Measurements from ENCODE around the gene DLL3. TPM values are rescaled to one million over a fixed set of nuclear protein-coding genes. Genes with fewer than 3 reads are reported as not detected.
A peak's percentile ranks its signal among the peaks of the same experiment; 100 is the strongest.
"Not testable (repeated sequence)": the region's sequence is repeated elsewhere in the genome, so short reads cannot be mapped to it uniquely, and the experiment has no call there.

The DLL3 gene
- total RNA-seq, 2 experiments from 2014 or later: 0.35 TPM; not detected in 1

DNA sequence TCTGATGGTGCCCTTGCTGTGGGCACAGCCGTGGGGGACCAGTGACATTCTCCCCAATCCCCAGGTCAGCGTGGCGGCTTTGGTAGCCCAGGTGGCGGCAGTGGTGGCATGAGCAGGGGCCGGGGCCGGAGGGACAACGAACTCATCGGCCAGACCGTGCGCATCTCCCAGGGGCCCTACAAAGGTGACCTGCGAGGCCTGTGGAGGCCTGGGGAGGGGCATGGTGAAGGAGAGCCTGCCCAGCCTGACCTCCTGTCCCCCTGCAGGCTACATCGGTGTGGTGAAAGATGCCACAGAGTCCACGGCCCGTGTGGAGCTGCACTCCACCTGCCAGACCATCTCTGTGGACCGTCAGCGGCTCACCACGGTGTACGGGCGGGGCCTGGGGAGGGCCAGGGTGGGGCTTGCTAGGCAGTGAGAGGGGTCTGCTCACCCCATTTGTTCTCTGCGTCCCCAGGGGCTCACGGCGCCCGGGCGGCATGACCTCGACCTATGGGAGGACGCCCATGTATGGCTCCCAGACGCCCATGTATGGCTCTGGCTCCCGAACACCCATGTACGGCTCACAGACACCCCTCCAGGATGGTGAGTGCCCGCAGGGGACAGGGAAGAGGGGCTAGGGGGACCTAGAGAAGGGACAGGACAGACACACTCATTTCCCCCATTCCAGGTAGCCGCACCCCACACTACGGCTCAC is 25.9 kb upstream of the DLL3 start:
- Mint-ChIP-seq H3K9me3 (no peaks in the 10 kb centered on the region), H3K4me3 (no peak overlapping the region), H3K4me1 (peaks cover 7% of the 10 kb centered on the region), H3K27me3 (no peaks in the 10 kb centered on the region), H3K27ac (no peak overlapping the region), H3K36me3 (ENCODE audit: low read depth) (peaks cover 58% of the 10 kb centered on the region)
- ChIA-PET CTCF (interaction anchor here (1.6 to 2.0 kb wide), 2 partner anchors 12 to 26 kb away, joined by 4 read pairs; no protein-coding TSS in a partner anchor), POLR2A (no interaction called here)
- no peak for DNase-seq

DNA sequence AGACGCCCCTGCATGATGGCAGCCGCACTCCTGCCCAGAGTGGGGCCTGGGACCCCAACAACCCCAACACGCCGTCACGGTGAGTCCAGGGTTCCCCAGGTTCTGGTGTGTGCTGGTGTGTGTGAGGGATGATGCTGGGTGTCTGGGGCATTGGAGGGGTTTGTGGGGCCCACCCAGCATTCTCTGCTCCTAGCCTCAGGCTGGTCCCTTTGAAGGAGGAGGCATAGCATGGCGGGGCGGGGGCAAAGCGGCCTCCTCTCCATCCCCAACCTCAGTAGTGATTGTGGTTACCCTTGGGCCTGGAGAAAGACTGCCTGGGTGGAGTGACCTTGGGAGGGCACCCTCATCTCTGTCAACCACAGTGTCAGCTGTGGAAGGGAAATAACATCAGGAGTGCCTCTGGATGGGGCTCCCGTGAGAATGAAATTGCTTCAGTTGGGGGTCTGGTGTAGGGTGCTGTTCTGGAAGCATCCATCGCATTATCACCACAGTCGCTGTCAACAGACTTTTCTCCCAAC is 25.2 kb upstream of the DLL3 start:
- H3K9me3 Mint-ChIP-seq: no peaks in the 10 kb centered on the region
- no peak for DNase-seq
- ChIA-PET POLR2A (no interaction called here), CTCF (interaction anchor here (0.7 to 2.0 kb wide), 10 partner anchors 8 to 63 kb away, joined by 3 to 7 read pairs (median 4); no protein-coding TSS in a partner anchor)
- no peak overlapping the region for H3K4me3 Mint-ChIP-seq
- peaks cover 58% of the 10 kb centered on the region for H3K36me3 Mint-ChIP-seq (ENCODE audit: low read depth)
- peaks cover 9% of the 10 kb centered on the region for H3K4me1 Mint-ChIP-seq
- H3K27ac Mint-ChIP-seq: no peak overlapping the region
- no peaks in the 10 kb centered on the region for H3K27me3 Mint-ChIP-seq

DNA sequence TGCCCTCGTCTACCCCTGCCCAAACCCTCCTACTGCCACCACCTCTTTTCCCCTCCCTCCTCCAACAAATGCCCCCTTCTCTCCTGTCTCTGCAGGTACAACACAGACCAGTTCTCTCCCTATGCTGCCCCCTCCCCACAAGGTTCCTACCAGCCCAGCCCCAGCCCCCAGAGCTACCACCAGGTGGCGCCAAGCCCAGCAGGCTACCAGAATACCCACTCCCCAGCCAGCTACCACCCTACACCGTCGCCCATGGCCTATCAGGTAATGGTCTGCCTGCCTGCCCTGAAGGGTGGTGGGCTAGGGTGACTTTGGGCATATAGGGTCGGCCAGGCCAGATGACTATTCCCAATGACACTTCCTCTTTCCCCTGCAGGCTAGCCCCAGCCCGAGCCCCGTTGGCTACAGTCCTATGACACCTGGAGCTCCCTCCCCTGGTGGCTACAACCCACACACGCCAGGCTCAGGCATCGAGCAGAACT is 24.6 kb upstream of the DLL3 start:
- DNase-seq: peak; percentile 76
- no peak overlapping the region for H3K4me3 Mint-ChIP-seq
- H3K36me3 Mint-ChIP-seq (ENCODE audit: low read depth): peaks cover 54% of the 10 kb centered on the region
- H3K27me3 Mint-ChIP-seq: no peaks in the 10 kb centered on the region
- H3K4me1 Mint-ChIP-seq: peaks cover 11% of the 10 kb centered on the region
- CTCF ChIA-PET: interaction anchor here (0.7 to 2.0 kb wide), 15 partner anchors 8 to 76 kb away, joined by 3 to 7 read pairs (median 4); partner anchors contain the start of gene EID2B
- no peak overlapping the region for H3K27ac Mint-ChIP-seq
- POLR2A ChIA-PET: no interaction called here
- no peaks in the 10 kb centered on the region for H3K9me3 Mint-ChIP-seq

DNA sequence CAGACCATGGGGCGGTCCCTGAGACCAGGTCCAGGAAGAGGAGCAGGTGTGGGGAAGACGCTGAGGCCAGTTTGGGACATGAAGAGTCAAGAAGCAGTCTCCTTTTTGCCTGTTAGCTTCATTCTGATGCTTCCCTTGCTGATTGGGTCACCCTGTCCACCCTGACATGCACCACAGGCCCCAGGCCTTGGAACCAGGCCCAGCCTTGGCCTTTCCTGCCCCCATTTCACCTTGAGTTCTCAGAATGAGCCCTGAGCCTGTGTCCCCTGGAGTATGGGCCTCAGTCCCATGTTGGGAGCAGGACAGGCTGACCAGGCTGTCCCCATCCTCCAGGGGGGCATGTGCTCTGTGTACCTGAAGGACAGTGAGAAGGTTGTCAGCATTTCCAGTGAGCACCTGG is 23.0 kb upstream of the DLL3 start:
- no peaks in the 10 kb centered on the region for H3K9me3 Mint-ChIP-seq
- H3K27ac Mint-ChIP-seq: no peak overlapping the region
- no peak for DNase-seq
- no peaks in the 10 kb centered on the region for H3K27me3 Mint-ChIP-seq
- H3K4me1 Mint-ChIP-seq: peaks cover 23% of the 10 kb centered on the region
- ChIA-PET POLR2A (no interaction called here), CTCF (interaction anchor here (1.2 kb wide), 1 partner anchor 33 kb away, joined by 3 read pairs; no protein-coding TSS in a partner anchor)
- H3K4me3 Mint-ChIP-seq: no peak overlapping the region
- peaks cover 39% of the 10 kb centered on the region for H3K36me3 Mint-ChIP-seq (ENCODE audit: low read depth)

DNA sequence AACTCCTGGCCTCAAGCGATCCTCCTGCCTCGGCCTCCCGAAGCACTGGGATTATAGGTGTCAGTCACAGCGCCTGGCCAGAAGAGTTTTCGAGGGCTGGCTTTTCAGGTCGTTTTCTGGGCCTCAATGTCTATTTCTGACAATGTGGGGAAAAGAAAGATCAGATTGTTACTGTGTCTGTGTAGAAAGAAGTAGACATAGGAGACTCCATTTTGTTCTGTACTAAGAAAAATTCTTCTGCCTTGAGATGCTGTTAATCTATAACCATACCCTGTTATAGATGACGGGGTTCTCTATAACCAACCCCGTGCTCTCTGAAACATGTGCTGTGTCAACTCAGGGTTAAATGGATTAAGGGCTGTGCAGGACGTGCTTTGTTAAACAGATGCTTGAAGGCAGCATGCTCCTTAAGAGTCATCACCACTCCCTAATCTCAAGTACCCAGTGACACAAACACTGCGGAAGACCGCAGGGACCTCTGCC is 19.4 kb upstream of the DLL3 start:
- H3K27me3 Mint-ChIP-seq, POLR2A ChIA-PET, H3K27ac Mint-ChIP-seq, CTCF ChIA-PET, DNase-seq, H3K9me3 Mint-ChIP-seq: not testable (repeated sequence)
- peak overlapping the region; percentile 83 for H3K4me3 Mint-ChIP-seq
- H3K4me1 Mint-ChIP-seq: peaks cover 37% of the 10 kb centered on the region
- peaks cover 23% of the 10 kb centered on the region for H3K36me3 Mint-ChIP-seq (ENCODE audit: low read depth)

DNA sequence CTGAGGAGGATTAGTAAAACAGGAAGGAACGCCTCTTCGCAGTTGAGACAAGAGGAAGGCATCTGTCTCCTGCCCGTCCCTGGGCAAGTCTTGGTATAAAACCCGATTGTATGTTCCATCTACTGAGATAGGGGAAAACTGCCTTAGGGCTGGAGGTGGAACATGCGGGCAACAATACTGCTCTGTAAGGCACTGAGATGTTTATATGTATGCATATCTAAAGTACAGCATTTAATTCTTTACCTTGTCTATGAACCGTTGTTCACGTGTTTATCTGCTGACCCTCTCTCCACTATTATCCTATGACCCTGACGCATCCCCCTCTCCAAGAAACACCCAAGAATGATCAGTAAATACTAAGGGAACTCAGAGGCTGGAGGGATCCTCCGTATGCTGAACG is 18.8 kb upstream of the DLL3 start:
- peak overlapping the region; percentile 83 for H3K4me3 Mint-ChIP-seq
- CTCF ChIA-PET: interaction anchor here (1.0 kb wide), 2 partner anchors 44 to 82 kb away, joined by 3 to 4 read pairs; partner anchors contain the start of gene RPS16
- no peak for DNase-seq
- POLR2A ChIA-PET: interaction anchor here (0.7 kb wide), 1 partner anchor 54 kb away, joined by 3 read pairs; no protein-coding TSS in a partner anchor
- H3K27me3 Mint-ChIP-seq: no peaks in the 10 kb centered on the region
- peak overlapping the region; percentile 95 for H3K27ac Mint-ChIP-seq
- H3K36me3 Mint-ChIP-seq (ENCODE audit: low read depth): peaks cover 17% of the 10 kb centered on the region
- H3K4me1 Mint-ChIP-seq: peaks cover 37% of the 10 kb centered on the region
- no peaks in the 10 kb centered on the region for H3K9me3 Mint-ChIP-seq

DNA sequence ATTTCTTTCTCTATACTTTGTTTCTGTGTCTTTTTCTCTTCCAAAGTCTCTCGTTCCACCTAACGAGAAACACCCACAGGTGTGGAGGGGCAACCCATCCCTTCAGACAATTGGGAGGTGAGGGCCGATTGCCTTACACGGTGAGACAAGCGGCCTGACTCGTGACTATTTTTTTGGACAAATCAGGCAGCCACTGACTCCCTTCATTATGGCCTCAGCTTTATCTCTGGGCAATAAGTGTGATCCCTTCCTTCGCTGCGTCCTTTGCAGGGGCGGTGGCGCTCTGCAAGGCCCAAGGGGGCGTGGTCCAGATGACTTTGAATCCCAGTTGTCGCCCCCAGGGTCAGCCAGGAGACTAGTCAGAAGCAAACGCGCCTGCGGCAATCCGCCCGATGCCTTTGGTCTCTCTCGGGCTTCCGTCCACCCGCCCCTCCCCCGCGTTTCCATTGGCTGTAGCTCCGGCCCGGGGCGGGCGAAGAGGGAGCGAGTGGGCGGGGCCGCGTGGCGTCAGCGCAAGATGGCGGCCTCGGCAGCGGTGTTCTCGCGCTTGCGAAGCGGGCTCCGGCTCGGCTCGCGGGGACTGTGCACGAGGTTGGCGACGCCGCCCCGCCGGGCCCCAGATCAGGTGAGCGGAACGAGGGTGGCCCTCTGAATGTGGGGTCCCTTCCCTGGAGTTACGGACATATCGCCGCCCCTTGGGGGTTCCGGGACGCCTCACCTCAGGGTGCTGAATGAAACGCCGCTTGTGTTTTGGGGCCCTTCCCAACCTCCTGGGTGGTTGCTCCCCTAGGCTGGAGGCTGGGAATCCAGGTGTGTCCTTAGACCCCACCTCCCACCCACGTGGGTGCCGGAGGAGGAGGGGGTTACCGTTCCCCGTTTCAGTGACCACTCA is 18.2 kb upstream of the DLL3 start, which contains the start of gene TIMM50:
TIMM50 (plus strand) TSS at position 502 of the 892 bp plus-strand sequence; CDS start at position 518, 16 bp downstream.
- no peaks in the 10 kb centered on the region for H3K9me3 Mint-ChIP-seq

DNA sequence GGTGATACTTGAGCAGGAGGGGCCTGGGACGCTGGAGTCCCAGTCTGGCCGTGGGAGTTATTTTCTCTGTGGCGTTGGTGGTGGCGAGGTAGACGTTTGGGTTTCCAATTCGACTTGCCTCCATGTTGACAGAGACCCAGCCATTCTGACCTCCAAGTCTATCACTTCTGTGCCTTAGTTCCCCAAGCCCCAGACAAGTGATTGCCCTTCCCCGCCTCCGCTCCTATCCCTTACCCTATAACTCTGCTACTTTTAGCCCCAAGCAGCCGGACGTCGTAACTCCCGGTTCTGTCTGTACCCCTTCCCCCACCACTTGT is 17.6 kb upstream of the DLL3 start:
- H3K9me3 Mint-ChIP-seq: no peaks in the 10 kb centered on the region
- POLR2A ChIA-PET: no interaction called here
- peaks cover 17% of the 10 kb centered on the region for H3K36me3 Mint-ChIP-seq (ENCODE audit: low read depth)
- H3K4me1 Mint-ChIP-seq: peaks cover 37% of the 10 kb centered on the region
- CTCF ChIA-PET: interaction anchor here (1.0 to 1.4 kb wide), 3 partner anchors 17 to 83 kb away, joined by 3 to 4 read pairs (median 4); partner anchors contain the start of gene RPS16
- no peak for DNase-seq
- peak overlapping the region; percentile 83 for H3K4me3 Mint-ChIP-seq
- H3K27ac Mint-ChIP-seq: peak overlapping the region; percentile 95
- H3K27me3 Mint-ChIP-seq: no peaks in the 10 kb centered on the region

More for the DNA sequence above, 18.2 kb upstream of the DLL3 start, which contains the start of gene TIMM50:
- H3K4me3 Mint-ChIP-seq: peak within 1 kb of the TSS; percentile 83
- peaks cover 37% of the 10 kb centered on the region for H3K4me1 Mint-ChIP-seq
- H3K27me3 Mint-ChIP-seq: no peaks in the 10 kb centered on the region
- peak; percentile 98 for DNase-seq
- peaks cover 14% of the 10 kb centered on the region for H3K36me3 Mint-ChIP-seq (ENCODE audit: low read depth)
- ChIA-PET POLR2A (interaction anchor here (0.7 kb wide), 1 partner anchor 53 kb away, joined by 3 read pairs; no protein-coding TSS in a partner anchor), CTCF (interaction anchor here (0.7 to 1.4 kb wide), 4 partner anchors 17 to 283 kb away, joined by 3 to 4 read pairs (median 4); partner anchors contain the start of gene RPS16)
- H3K27ac Mint-ChIP-seq: peak within 1 kb of the TSS; percentile 95

DNA sequence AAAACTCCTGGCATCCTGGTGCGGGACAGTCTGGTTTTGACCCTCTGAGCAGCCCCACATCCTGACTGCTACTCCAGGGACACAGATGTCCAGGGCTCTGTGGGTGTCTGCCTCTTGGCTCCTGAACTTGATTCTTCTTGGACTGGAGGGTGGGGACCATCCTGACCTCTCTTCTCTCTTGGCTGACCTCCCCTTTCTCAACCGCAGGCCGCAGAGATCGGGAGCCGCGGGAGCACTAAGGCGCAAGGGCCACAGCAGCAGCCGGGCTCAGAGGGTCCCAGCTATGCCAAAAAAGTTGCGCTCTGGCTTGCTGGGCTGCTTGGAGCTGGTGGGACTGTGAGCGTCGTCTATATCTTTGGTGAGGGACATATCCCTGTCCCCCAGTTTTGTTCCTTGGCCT is 17.1 kb upstream of the DLL3 start:
- Mint-ChIP-seq H3K27ac (peak overlapping the region; percentile 95), H3K9me3 (no peaks in the 10 kb centered on the region), H3K36me3 (ENCODE audit: low read depth) (peaks cover 13% of the 10 kb centered on the region), H3K4me1 (peaks cover 37% of the 10 kb centered on the region), H3K4me3 (peak overlapping the region; percentile 83), H3K27me3 (no peaks in the 10 kb centered on the region)
- CTCF ChIA-PET: interaction anchor here (0.6 to 1.4 kb wide), 2 partner anchors 18 to 1073 kb away, joined by 3 to 4 read pairs; no protein-coding TSS in a partner anchor
- POLR2A ChIA-PET: no interaction called here
- no peak for DNase-seq

DNA sequence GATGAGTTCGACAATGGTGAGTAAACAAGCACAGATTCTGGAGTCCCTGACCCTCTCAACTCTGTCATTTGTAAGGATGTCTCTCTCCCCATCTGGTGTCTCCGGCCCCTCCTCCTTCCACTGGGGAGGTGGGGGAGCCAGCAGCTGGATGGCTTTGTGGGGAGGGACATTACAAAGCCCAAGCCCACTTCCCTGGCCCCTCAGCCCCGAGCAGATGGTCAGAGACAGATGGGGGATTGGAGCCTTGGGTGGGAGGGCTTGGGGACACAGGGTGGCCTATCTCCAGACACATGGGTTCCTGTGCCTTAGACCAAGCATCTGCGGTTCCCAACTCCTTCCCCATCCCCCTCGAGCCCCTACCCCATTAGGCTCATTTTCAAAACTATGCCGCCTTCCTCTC is 15.6 kb upstream of the DLL3 start:
- Mint-ChIP-seq H3K36me3 (ENCODE audit: low read depth) (peaks cover 15% of the 10 kb centered on the region), H3K4me1 (peaks cover 37% of the 10 kb centered on the region), H3K27ac (no peak overlapping the region), H3K9me3 (no peaks in the 10 kb centered on the region), H3K4me3 (no peak overlapping the region), H3K27me3 (no peaks in the 10 kb centered on the region)
- ChIA-PET POLR2A (no interaction called here), CTCF (no interaction called here)
- no peak for DNase-seq

DNA sequence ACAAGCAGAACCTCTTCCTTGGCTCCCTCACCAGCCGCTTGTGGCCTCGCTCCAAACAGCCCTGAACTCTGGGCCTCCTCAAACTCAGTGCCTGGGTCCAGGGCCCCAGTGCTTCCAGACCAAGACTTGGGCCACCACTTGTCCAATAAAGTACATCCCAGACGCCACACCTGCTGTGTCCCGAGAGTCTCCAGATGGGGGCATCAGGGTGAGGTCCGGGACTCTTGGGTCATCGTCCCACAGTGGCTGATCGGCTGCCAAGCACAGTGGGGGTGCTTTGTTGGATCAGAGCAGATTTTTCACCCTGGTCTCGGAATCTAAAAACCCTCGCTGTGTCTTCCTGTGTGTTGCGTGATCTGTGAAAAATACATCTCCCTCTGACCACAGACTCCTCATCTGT is 9.0 kb upstream of the DLL3 start:
- CTCF ChIA-PET: interaction anchor here (1.0 to 1.7 kb wide), 2 partner anchors 14 to 15 kb away, joined by 4 to 5 read pairs; no protein-coding TSS in a partner anchor
- Mint-ChIP-seq H3K4me3 (no peak overlapping the region), H3K27me3 (no peaks in the 10 kb centered on the region), H3K4me1 (no peaks in the 10 kb centered on the region), H3K36me3 (ENCODE audit: low read depth) (peaks cover 20% of the 10 kb centered on the region), H3K27ac (no peak overlapping the region), H3K9me3 (no peaks in the 10 kb centered on the region)
- no peak for DNase-seq
- POLR2A ChIA-PET: no interaction called here

DNA sequence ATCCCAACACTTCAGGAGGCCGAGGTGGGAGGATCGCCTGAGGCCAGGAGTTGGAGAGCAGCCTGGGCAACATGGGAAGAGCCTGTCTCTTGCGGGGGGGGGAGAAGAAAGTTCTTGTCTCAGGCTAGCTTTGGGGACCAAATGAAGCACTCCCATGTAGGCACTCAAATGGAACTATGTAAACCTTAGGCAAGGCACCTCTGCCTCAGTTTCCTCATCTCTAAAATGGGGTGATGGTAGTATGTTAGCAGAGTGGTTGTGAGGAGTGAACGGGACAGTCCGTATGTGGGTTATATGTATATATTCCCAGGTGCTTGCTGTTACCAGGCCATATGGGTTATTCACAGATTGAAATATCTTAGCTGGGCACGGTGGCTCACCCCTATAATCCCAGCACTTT is 6.5 kb upstream of the DLL3 start:
- Mint-ChIP-seq H3K27ac (no peak overlapping the region), H3K27me3 (peaks cover 13% of the 10 kb centered on the region), H3K9me3 (no peaks in the 10 kb centered on the region), H3K4me3 (no peak overlapping the region), H3K4me1 (no peaks in the 10 kb centered on the region), H3K36me3 (ENCODE audit: low read depth) (peaks cover 12% of the 10 kb centered on the region)
- ChIA-PET POLR2A (interaction anchor here (0.6 kb wide), 1 partner anchor 143 kb away, joined by 5 read pairs; no protein-coding TSS in a partner anchor), CTCF (interaction anchor here (1.0 to 1.2 kb wide), 2 partner anchors 10 to 11 kb away, joined by 3 read pairs; no protein-coding TSS in a partner anchor)
- DNase-seq: no peak
